K562 (cell line): ENCODE results near the gene B4GALNT2. TPM values are rescaled to one million over a fixed set of nuclear protein-coding genes. Genes with fewer than 3 reads are reported as not detected.
A peak's percentile ranks its signal among the peaks of the same experiment; 100 is the strongest.

Experiments
- CTCF ChIP-seq, 3 experiments: IDR thresholded peaks in 2 of 3; conservative IDR thresholded peaks in 1 of 3; 2 replicates each; pipeline ENCODE4 v1.5.1; 2011 to 2012; ENCODE audit warnings: low read length in 3 of 3, mild to moderate bottlenecking in 3 of 3, control low read depth in 2 of 3, improper control_type of control experiment in 1 of 3, inconsistent platforms in 1 of 3, low read depth in 1 of 3, mixed read lengths in 1 of 3, moderate library complexity in 1 of 3; ENCODE audit not compliant: insufficient read depth in 2 of 3
- CTCFL ChIP-seq: IDR thresholded peaks from 2 replicates; pipeline ENCODE4 v1.6.1; 2011; ENCODE audit warnings: borderline replicate concordance, low read depth, mild to moderate bottlenecking, moderate library complexity, low read length; ENCODE audit not compliant: insufficient read depth, poor library complexity, severe bottlenecking
- ETV6 ChIP-seq, 3 experiments: fragments of 150-350 bp in 1 of 3; sonication (generic) in 1 of 3; formaldehyde crosslinking in 1 of 3; IDR thresholded peaks; 2 replicates each; pipeline versions ENCODE4 v1.6.1 to v1.8.0; 2014 to 2022; ENCODE audit warnings: borderline replicate concordance in 2 of 3, low read depth in 2 of 3, antibody characterized with exemption in 1 of 3, low read length in 1 of 3, mild to moderate bottlenecking in 1 of 3, missing genetic modification reagents in 1 of 3
- FOSL1 ChIP-seq: fragments of 200-800 bp; sonication (Bioruptor generic); conservative IDR thresholded peaks from 2 replicates; pipeline ENCODE4 v1.6.1; 2016; ENCODE audit warnings: missing genetic modification characterization, missing compliant biosample characterization
- HNRNPLL ChIP-seq: fragments of 200-400 bp; formaldehyde crosslinking; IDR thresholded peaks from 2 replicates; pipeline ENCODE4 v1.6.1; 2017; ENCODE audit warnings: low read length, low read depth, mild to moderate bottlenecking; ENCODE audit not compliant: poor library complexity, severe bottlenecking
- JUND ChIP-seq, 2 experiments: IDR thresholded peaks; 2 replicates in 1 of 2; 3 replicates in 1 of 2; pipeline ENCODE4 v1.6.1; 2011; ENCODE audit warnings: borderline replicate concordance in 2 of 2, low read depth in 2 of 2, low read length in 2 of 2, improper control_type of control experiment in 1 of 2, missing biosample characterization in 1 of 2, missing genetic modification characterization in 1 of 2, missing genetic modification reagents in 1 of 2
- MYBL2 ChIP-seq, 2 experiments: fragments of 450-650 bp in 1 of 2; sonication (generic) in 1 of 2; formaldehyde crosslinking in 1 of 2; IDR thresholded peaks; 2 replicates each; pipeline versions ENCODE4 v1.6.1 to v1.8.1; 2017 to 2022; ENCODE audit warnings: borderline replicate concordance in 1 of 2, inconsistent platforms in 1 of 2, low read depth in 1 of 2, mild to moderate bottlenecking in 1 of 2, missing genetic modification reagents in 1 of 2, moderate library complexity in 1 of 2
- MYNN ChIP-seq, 2 experiments: sonication (generic); formaldehyde crosslinking in 1 of 2; IDR thresholded peaks; 2 replicates each; pipeline versions ENCODE4 v1.5.0 to v1.6.1; 2016 to 2020; ENCODE audit warnings: antibody characterized with exemption in 1 of 2, missing genetic modification reagents in 1 of 2
- NR2C1 ChIP-seq, 2 experiments: fragments of 450-650 bp; IDR thresholded peaks; 2 replicates each; pipeline ENCODE4 v1.6.1; 2017; ENCODE audit warnings: mild to moderate bottlenecking in 2 of 2, antibody characterized with exemption in 1 of 2, inconsistent platforms in 1 of 2, missing compliant biosample characterization in 1 of 2, missing genetic modification characterization in 1 of 2
- NRF1 ChIP-seq, 2 experiments: fragments of 450-650 bp; IDR thresholded peaks in 1 of 2; conservative IDR thresholded peaks in 1 of 2; 2 replicates each; pipeline ENCODE4 v1.6.1; 2014; ENCODE audit warnings: mild to moderate bottlenecking in 2 of 2
- PHTF2 ChIP-seq: fragments of 250-450 bp; sonication (Bioruptor Pico); IDR thresholded peaks from 2 replicates; pipeline ENCODE4 v1.5.0; 2021; ENCODE audit warnings: mild to moderate bottlenecking
- RFX1 ChIP-seq: fragments of 450-650 bp; IDR thresholded peaks from 2 replicates; pipeline ENCODE4 v1.6.1; 2016; ENCODE audit warnings: mild to moderate bottlenecking, moderate library complexity
- XRCC5 ChIP-seq: fragments of 200-400 bp; formaldehyde crosslinking; IDR thresholded peaks from 2 replicates; pipeline ENCODE4 v1.6.1; 2017; ENCODE audit warnings: low read depth, mild to moderate bottlenecking, low read length
- ZBTB1 ChIP-seq: sonication (generic); formaldehyde crosslinking; IDR thresholded peaks from 2 replicates; pipeline ENCODE4 v1.8.1; 2023; ENCODE audit warnings: missing genetic modification reagents, low read depth, mild to moderate bottlenecking, borderline replicate concordance
- ZNF143 ChIP-seq: sonication (generic); formaldehyde crosslinking; IDR thresholded peaks from 2 replicates; pipeline ENCODE4 v1.9.0; 2022; ENCODE audit warnings: mild to moderate bottlenecking, missing genetic modification reagents
- ZNF398 ChIP-seq: fragments of 250-450 bp; sonication (Bioruptor Pico); IDR thresholded peaks from 2 replicates; pipeline ENCODE4 v1.8.0; 2021; ENCODE audit warnings: moderate library complexity, mild to moderate bottlenecking, inconsistent platforms
- ZNF449 ChIP-seq: fragments of 250-450 bp; sonication (Bioruptor Pico); IDR thresholded peaks from 2 replicates; pipeline ENCODE4 v1.8.0; 2022; ENCODE audit warnings: moderate library complexity, mild to moderate bottlenecking, inconsistent platforms
- polyA plus RNA-seq, 8 experiments: library from polyadenylated mRNA; depleted of rRNA in 4 of 8; stranded (reverse) in 5 of 8; unstranded in 3 of 8; fragments of >200 nt; fragmentation: Nextera tagmentation in 2 of 8; fragmentation: Illumina TruSeq in 1 of 8; extraction: Ambion mirVana in 2 of 8; extraction: Trizol in 1 of 8; gene quantifications; 2 replicates each; pipeline versions ENCODE4 v1.2.1 to v1.2.3, GENCODE V29; 2011 to 2014; ENCODE audit warnings: inconsistent platforms in 1 of 8, missing spikeins in 1 of 8
- total RNA-seq, 7 experiments: library from RNA; depleted of rRNA in 6 of 7; stranded (reverse); fragments of >200 nt in 6 of 7; fragmentation: Illumina TruSeq in 2 of 7; extraction: Trizol in 2 of 7; gene quantifications; 2 replicates each; pipeline versions ENCODE4 v1.2.1 to v1.2.3, GENCODE V29; 2011 to 2021; ENCODE audit warnings: low replicate concordance in 1 of 7

B4GALNT2 gene
- total and polyA plus RNA-seq, 9 of the 15 experiments (the other 6 are each of a cell fraction or from before 2014, with no cell fraction given) = not detected

- TF ChIP-seq ZNF449 (no peak), CTCFL (no peak), ZNF143 (CRISPR knock-in tag) (no peak), CTCF (IDR thresholded peaks at IDR 0.05 in 2 of 3, conservative IDR thresholded peaks at IDR 0.05 in 1 of 3; ENCODE audit: insufficient read depth in 2 of 3, low read depth in 1 of 3, low read length in 3 of 3) (peak; percentile 80 to 93 (median 91)), ZBTB1 (CRISPR knock-in tag) (no peak), FOSL1 (tag) (no peak), ETV6 (IDR thresholded peaks at IDR 0.05; ENCODE audit: borderline replicate concordance in 1 of 2, low read depth in 2 of 2, low read length in 1 of 2) (no peak), ETV6 (CRISPR knock-in tag; IDR thresholded peaks at IDR 0.05; ENCODE audit: borderline replicate concordance) (no peak), MYNN (IDR thresholded peaks at IDR 0.05) (no peak), MYNN (CRISPR knock-in tag; IDR thresholded peaks at IDR 0.05) (no peak), ZNF398 (CRISPR knock-in tag) (no peak), RFX1 (no peak), JUND (IDR thresholded peaks at IDR 0.05; ENCODE audit: borderline replicate concordance, low read depth, low read length) (0 out of 2 replicates have a peak, but pooled peaks have one; percentile 8), JUND (tag; IDR thresholded peaks at IDR 0.05; ENCODE audit: borderline replicate concordance, low read depth, low read length) (no peak), NRF1 (conservative IDR thresholded peaks at IDR 0.05 in 1 of 2, IDR thresholded peaks at IDR 0.05 in 1 of 2) (no peak), NR2C1 (IDR thresholded peaks at IDR 0.05) (no peak), NR2C1 (tag; IDR thresholded peaks at IDR 0.05) (no peak), HNRNPLL (no peak), XRCC5 (peak; percentile 54; the same call in 1 of the 2 replicates), MYBL2 (IDR thresholded peaks at IDR 0.05; ENCODE audit: low read depth) (no peak), MYBL2 (CRISPR knock-in tag; IDR thresholded peaks at IDR 0.05; ENCODE audit: borderline replicate concordance) (no peak), PHTF2 (CRISPR knock-in tag) (no peak)
These were observed 47.7 kb downstream of the B4GALNT2 start (continued) for GRCh38 chr17:49180303-49180702.
